HUES64 (cell line): ENCODE data around the gene SMARCC1.

Experiments used
- H3K27ac ChIP-seq: 2 replicates; pipeline ENCODE4 v1.7.0; 2013; ENCODE audit warnings: low read depth, low read length, inconsistent platforms
- H3K27me3 ChIP-seq: 2 replicates; pipeline ENCODE4 v1.6.1; 2013; ENCODE audit warnings: mild to moderate bottlenecking, low read length; ENCODE audit not compliant: insufficient read depth
- H3K36me3 ChIP-seq: 2 replicates; pipeline ENCODE4 v1.6.1; 2013; ENCODE audit warnings: mild to moderate bottlenecking, low read length; ENCODE audit not compliant: insufficient read depth
- H3K4me1 ChIP-seq: 2 replicates; pipeline ENCODE4 v1.6.1; 2013; ENCODE audit warnings: mild to moderate bottlenecking, low read length, moderate library complexity; ENCODE audit not compliant: insufficient read depth
- H3K4me3 ChIP-seq: 2 replicates; pipeline ENCODE4 v1.5.1; 2013; ENCODE audit warnings: mild to moderate bottlenecking, low read length, moderate library complexity
- H3K9ac ChIP-seq: 2 replicates; pipeline ENCODE4 v1.6.1; 2013; ENCODE audit warnings: mild to moderate bottlenecking, low read depth, low read length
- H3K9me3 ChIP-seq: 2 replicates; pipeline ENCODE4 v1.6.1; 2013; ENCODE audit warnings: low read depth, low read length; ENCODE audit not compliant: insufficient read depth
- WGBS: fragments of 150-250, 120-280 bp; methylation state at CpG from one replicate; pipeline ENCODE4 v1.1.7; 2013; ENCODE audit warnings: missing lambda C conversion rate; 5-methylcytosine and 5-hydroxymethylcytosine counted together

Gene SMARCC1

GRCh38 chr3:47701388-47701787, 80.3 kb downstream of the SMARCC1 start:
- Histone ChIP-seq H3K27ac (no peak overlapping the region), H3K36me3 (peaks cover 97% of the 10 kb centered on the region), H3K27me3 (no peaks in the 10 kb centered on the region), H3K4me3 (no peak overlapping the region), H3K9ac (no peak overlapping the region), H3K9me3 (no peaks in the 10 kb centered on the region), H3K4me1 (no peaks in the 10 kb centered on the region)
- WGBS: 98% methylated on average over 10 of the region's 11 CpGs

GRCh38 chr3:47692158-47692557, 89.5 kb downstream of the SMARCC1 start:
- Histone ChIP-seq H3K9me3 (no peaks in the 10 kb centered on the region), H3K4me3 (no peak overlapping the region), H3K36me3 (peaks cover 93% of the 10 kb centered on the region), H3K9ac (no peak overlapping the region), H3K4me1 (no peaks in the 10 kb centered on the region), H3K27ac (no peak overlapping the region), H3K27me3 (no peaks in the 10 kb centered on the region)

- Histone ChIP-seq H3K27ac (no peak overlapping the region), H3K9me3 (no peaks in the 10 kb centered on the region), H3K36me3 (peaks cover 96% of the 10 kb centered on the region), H3K4me1 (no peaks in the 10 kb centered on the region), H3K4me3 (no peak overlapping the region), H3K27me3 (no peaks in the 10 kb centered on the region), H3K9ac (no peak overlapping the region)
- WGBS: 96% methylated on average over 6 of the region's 6 CpGs
Observed at GRCh38 chr3:47688488-47688887, 93.2 kb downstream of the SMARCC1 start.

GRCh38 chr3:47685037-47685436, 96.7 kb downstream of the SMARCC1 start:
- WGBS: over 99% methylated on average over 4 of the region's 5 CpGs
- no peak overlapping the region for H3K9ac ChIP-seq

GRCh38 chr3:47681016-47681415, 100.7 kb downstream of the SMARCC1 start:
- 89% methylated on average over 2 of the region's 2 CpGs for WGBS
- H3K36me3 ChIP-seq: peaks cover 96% of the 10 kb centered on the region
- no peaks in the 10 kb centered on the region for H3K4me1 ChIP-seq
- no peak overlapping the region for H3K27ac ChIP-seq
- H3K27me3 ChIP-seq: no peaks in the 10 kb centered on the region
- H3K4me3 ChIP-seq: no peak overlapping the region
- H3K9ac ChIP-seq: no peak overlapping the region
- H3K9me3 ChIP-seq: no peaks in the 10 kb centered on the region

More at GRCh38 chr3:47685037-47685436, 96.7 kb downstream of the SMARCC1 start:
- no peak overlapping the region for H3K4me3 ChIP-seq
- H3K27me3 ChIP-seq: no peaks in the 10 kb centered on the region
- H3K4me1 ChIP-seq: no peaks in the 10 kb centered on the region
- H3K36me3 ChIP-seq: peaks cover 94% of the 10 kb centered on the region
- no peaks in the 10 kb centered on the region for H3K9me3 ChIP-seq
- no peak overlapping the region for H3K27ac ChIP-seq

DNA sequence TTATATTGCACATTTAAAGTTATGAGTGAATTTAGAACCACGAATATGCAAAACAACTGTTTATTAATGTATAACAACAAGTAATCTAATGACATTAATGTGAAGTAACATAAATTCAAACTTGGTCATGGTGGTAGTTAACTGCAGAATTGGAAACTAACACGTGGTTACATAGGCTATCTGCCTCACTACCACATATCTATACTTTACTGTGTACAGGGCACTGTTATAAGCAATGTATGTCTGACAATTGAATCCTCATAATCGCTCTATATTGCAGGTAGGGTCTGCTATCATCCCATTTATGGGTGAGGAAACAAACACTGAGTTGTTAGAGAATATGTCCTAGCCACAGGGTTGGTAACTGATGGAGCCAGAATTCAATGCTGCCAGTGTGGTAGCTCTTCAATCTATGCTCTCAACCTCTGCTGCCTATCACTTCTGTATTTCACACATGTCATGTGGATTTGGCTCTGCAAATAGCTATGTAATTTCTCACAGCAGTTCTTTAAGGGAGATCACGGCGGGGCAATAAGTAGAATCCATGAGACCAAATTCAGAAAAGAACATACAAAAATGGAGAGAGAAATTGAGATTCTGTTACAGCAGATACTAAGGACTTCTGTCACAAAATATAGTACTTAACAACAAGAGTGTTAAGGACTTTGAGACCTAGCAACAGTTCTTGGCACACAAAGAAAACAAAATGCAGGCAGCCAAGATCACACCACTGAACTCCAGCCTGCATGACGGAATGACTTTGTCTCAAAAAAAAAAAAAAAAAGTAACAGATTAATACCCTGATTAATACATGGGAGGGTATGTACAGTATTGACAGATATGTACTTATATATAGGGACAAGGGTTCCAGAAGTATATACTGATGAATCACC, 103.0 kb downstream of the SMARCC1 start:
- Histone ChIP-seq H3K27me3 (no peaks in the 10 kb centered on the region), H3K36me3 (peaks cover 98% of the 10 kb centered on the region)

DNA sequence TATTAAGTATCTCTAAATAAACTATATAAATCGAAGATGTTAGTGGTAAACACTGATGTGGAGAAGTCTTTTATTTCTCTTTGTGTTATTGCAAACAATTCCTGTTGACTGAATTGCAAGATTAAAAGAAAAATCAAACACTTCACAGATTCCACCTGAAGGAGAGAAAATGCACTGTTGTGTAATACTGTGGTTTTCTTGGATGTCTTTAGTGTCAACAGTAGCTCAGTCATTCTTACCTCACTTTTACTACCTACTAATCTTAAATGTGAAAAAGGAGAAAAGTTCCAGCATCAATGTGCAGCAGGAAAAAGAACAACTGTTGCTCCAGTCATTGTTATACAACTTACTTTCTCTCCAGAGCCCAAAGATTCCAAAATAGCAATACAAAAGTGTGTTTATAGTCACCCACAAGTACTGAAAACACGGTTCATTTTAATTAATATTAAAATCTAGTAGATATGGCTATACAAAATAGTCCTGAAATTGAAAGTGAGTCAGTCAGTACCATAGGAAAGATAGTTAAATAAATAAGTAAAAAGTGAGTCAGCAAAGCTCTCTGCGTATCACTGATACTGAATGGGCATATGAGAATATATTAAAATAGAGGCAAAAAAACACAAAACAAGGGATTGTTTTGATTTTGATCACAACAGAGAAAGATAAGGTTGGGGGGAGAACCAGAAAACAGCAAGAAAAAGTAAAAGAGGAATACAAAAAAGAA, 112.5 kb downstream of the SMARCC1 start:
- no peak overlapping the region for H3K4me3 ChIP-seq
- no peak overlapping the region for H3K27ac ChIP-seq
- no peak overlapping the region for H3K9ac ChIP-seq
- H3K36me3 ChIP-seq: peaks cover 94% of the 10 kb centered on the region
- H3K27me3 ChIP-seq: no peaks in the 10 kb centered on the region
- H3K9me3 ChIP-seq: no peaks in the 10 kb centered on the region
- WGBS: 100% methylated on average over 1 of the region's 3 CpGs
- no peaks in the 10 kb centered on the region for H3K4me1 ChIP-seq

More for the DNA sequence above, 103.0 kb downstream of the SMARCC1 start:
- 100% methylated on average over 4 of the region's 6 CpGs for WGBS
- Histone ChIP-seq H3K9ac (no peak overlapping the region), H3K9me3 (no peaks in the 10 kb centered on the region), H3K4me1 (no peaks in the 10 kb centered on the region), H3K4me3 (no peak overlapping the region), H3K27ac (no peak overlapping the region)

DNA sequence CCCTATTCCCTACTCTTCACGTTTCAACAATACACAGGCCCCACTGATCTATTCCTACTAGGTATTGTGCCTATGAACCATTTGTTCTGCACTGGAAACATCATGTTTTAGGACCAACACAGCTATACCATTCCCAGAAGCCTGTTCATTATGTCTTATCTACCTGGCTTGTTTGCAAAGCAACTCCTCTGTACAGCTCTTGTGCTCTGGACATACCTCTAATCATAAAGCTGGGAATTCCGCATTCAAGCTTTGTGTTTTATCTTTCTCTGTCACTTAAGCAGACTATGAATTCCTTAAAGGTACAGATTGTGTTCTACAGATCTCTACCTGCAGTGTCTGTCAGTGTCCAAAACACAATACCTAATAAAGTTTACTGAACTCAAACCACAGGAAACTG, 115.6 kb downstream of the SMARCC1 start:
- Histone ChIP-seq H3K4me1 (no peaks in the 10 kb centered on the region), H3K9me3 (no peaks in the 10 kb centered on the region), H3K36me3 (peaks cover 90% of the 10 kb centered on the region), H3K4me3 (no peak overlapping the region), H3K9ac (no peak overlapping the region), H3K27ac (no peak overlapping the region), H3K27me3 (no peaks in the 10 kb centered on the region)
- 96% methylated on average over 2 of the region's 2 CpGs for WGBS

DNA sequence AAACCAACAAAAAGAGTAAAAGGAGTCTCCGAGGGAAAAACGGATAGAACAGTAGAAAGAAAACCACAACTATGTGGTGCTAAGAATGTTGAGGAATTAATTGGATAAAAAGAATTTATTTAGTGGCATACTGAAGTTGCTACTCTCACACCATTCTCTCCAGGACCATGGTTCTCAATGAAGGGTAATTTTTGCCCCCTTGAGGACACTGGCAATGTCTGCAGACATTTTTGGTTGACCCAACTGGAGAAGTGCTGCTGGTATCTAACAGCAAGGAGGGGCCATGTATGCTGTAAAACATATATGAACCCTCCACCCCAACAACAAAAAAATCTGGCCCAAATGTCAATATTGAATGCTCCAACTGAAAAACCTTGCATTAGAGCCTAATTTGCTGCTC, 117.2 kb downstream of the SMARCC1 start:
- WGBS: 83% methylated on average over 2 of the region's 2 CpGs
- Histone ChIP-seq H3K4me1 (no peaks in the 10 kb centered on the region), H3K4me3 (no peak overlapping the region), H3K27ac (no peak overlapping the region), H3K9me3 (peaks cover 6% of the 10 kb centered on the region; the same call in 1 of the 2 replicates), H3K36me3 (peaks cover 88% of the 10 kb centered on the region), H3K9ac (no peak overlapping the region), H3K27me3 (no peaks in the 10 kb centered on the region)

DNA sequence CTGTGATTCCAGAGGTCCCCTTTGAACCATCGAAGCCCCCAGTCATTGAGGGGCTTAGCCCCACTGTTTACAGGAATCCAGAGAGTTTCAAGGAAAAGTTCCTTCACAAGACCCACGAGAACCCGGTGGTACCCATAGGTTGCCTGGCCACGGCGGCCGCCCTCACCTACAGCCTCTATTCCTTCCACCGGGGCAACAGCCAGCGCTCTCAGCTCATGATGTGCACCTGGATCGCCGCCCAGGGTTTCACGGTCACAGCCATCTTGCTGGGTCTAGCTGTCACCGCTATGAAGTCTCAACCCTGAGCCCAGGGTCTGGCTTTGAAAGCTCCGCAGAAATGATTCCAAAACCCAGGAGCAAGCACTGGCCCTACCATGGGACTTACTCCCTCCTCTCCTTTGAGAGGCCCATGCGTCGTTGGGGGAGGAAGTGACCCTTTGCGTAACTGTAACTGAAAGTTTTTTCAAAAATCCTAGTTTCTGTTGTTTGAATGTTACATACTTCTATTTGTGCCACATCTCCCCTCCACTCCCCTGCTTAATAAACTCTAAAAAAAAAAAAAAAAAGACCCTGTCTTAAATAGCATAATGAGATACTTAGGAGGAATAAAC, 118.0 kb downstream of the SMARCC1 start:
- Histone ChIP-seq H3K9me3 (peaks cover 14% of the 10 kb centered on the region; the same call in 1 of the 2 replicates), H3K27ac (no peak overlapping the region), H3K27me3 (no peaks in the 10 kb centered on the region), H3K9ac (no peak overlapping the region), H3K4me1 (no peaks in the 10 kb centered on the region), H3K4me3 (no peak overlapping the region), H3K36me3 (peaks cover 88% of the 10 kb centered on the region)
- WGBS: 97% methylated on average over 15 of the region's 16 CpGs
